GM23338 (cell line): ENCODE data around the gene RBM48. TPM values are rescaled to one million over a fixed set of nuclear protein-coding genes. Genes with fewer than 3 reads are reported as not detected.

Source experiments
- ATAC-seq: fragments of 200-7000 bp; cut with Tn5 transposase; 3 replicates; pipeline ENCODE4 v1.9.1; 2020
- DNase-seq: peaks from one replicate; pipeline ENCODE4 v3.0.0-alpha.2; 2015; ENCODE audit warnings: low spot score
- H2AFZ ChIP-seq: fragments of 200-600 bp; sonication (generic); 2 replicates; pipeline ENCODE4 v1.8.0; 2016; ENCODE audit warnings: antibody characterized with exemption, mild to moderate bottlenecking, moderate library complexity
- H3F3A ChIP-seq: fragments of 200-600 bp; sonication (generic); replicated peaks from 2 replicates; pipeline ENCODE4 v1.8.0; 2017; ENCODE audit warnings: antibody characterized with exemption, mixed run types, low read depth
- H3K27ac ChIP-seq: fragments of 200-600 bp; sonication (generic); 2 replicates; pipeline ENCODE4 v1.6.1; 2016; ENCODE audit warnings: low read depth
- H3K27me3 ChIP-seq: fragments of 200-600 bp; sonication (generic); 2 replicates; pipeline ENCODE4 v1.8.0; 2016; ENCODE audit warnings: mild to moderate bottlenecking, mixed run types, moderate library complexity; ENCODE audit not compliant: insufficient read depth
- H3K36me3 ChIP-seq: fragments of 200-600 bp; sonication (generic); 2 replicates; pipeline ENCODE4 v1.8.0; 2016; ENCODE audit warnings: mild to moderate bottlenecking; ENCODE audit not compliant: insufficient read depth
- H3K4me1 ChIP-seq: fragments of 200-600 bp; sonication (generic); 2 replicates; pipeline ENCODE4 v1.8.0; 2016; ENCODE audit warnings: mild to moderate bottlenecking, moderate library complexity; ENCODE audit not compliant: insufficient read depth
- H3K4me2 ChIP-seq: fragments of 200-600 bp; sonication (generic); 2 replicates; pipeline ENCODE4 v1.7.1; 2017; ENCODE audit warnings: mixed run types
- H3K4me3 ChIP-seq: fragments of 200-600 bp; sonication (generic); 2 replicates; pipeline ENCODE4 v1.6.1; 2016; ENCODE audit warnings: mixed run types
- H3K79me2 ChIP-seq: fragments of 200-600 bp; sonication (generic); replicated peaks from 2 replicates; pipeline ENCODE4 v1.8.0; 2017; ENCODE audit warnings: mild to moderate bottlenecking; ENCODE audit not compliant: insufficient read depth
- H3K9me2 ChIP-seq: fragments of 200-600 bp; sonication (generic); 2 replicates; pipeline ENCODE4 v1.8.0; 2017; ENCODE audit not compliant: insufficient read depth
- H4K20me1 ChIP-seq: fragments of 200-600 bp; sonication (generic); replicated peaks from 2 replicates; pipeline ENCODE4 v1.8.0; 2017; ENCODE audit warnings: mild to moderate bottlenecking; ENCODE audit not compliant: insufficient read depth
- H3K27ac Mint-ChIP-seq: 2 replicates; pipeline ENCODE4 v1.8.0; 2020; ENCODE audit warnings: inconsistent platforms, mild to moderate bottlenecking, moderate library complexity, mixed read lengths
- H3K27me3 Mint-ChIP-seq: 3 replicates; pipeline ENCODE4 v1.8.0; 2022; ENCODE audit warnings: low read depth, mild to moderate bottlenecking, moderate library complexity, mixed read lengths, inconsistent platforms; ENCODE audit not compliant: insufficient read depth, poor library complexity
- H3K36me3 Mint-ChIP-seq: 3 replicates; pipeline ENCODE4 v1.8.0; 2021; ENCODE audit warnings: low read depth, mild to moderate bottlenecking, inconsistent platforms, moderate library complexity, mixed read lengths
- H3K4me1 Mint-ChIP-seq: 3 replicates; pipeline ENCODE4 v1.8.0; 2020; ENCODE audit warnings: mild to moderate bottlenecking, inconsistent platforms, mixed read lengths
- H3K4me3 Mint-ChIP-seq: 3 replicates; pipeline ENCODE4 v1.8.0; 2021; ENCODE audit warnings: moderate library complexity, mild to moderate bottlenecking, inconsistent platforms, mixed read lengths
- H3K9me3 Mint-ChIP-seq: 3 replicates; pipeline ENCODE4 v1.8.0; 2020; ENCODE audit warnings: moderate library complexity, mild to moderate bottlenecking, inconsistent platforms, mixed read lengths
- CREB1 ChIP-seq: fragments of 250-450 bp; sonication (Bioruptor Pico); IDR thresholded peaks from 2 replicates; pipeline ENCODE4 v1.5.0; 2020; ENCODE audit warnings: low read depth, mild to moderate bottlenecking, moderate library complexity
- EZH2 ChIP-seq: fragments of 200-600 bp; sonication (generic); IDR thresholded peaks from one replicate; pipeline ENCODE4 v1.8.0; 2017; ENCODE audit warnings: antibody characterized with exemption, mild to moderate bottlenecking, low read depth; ENCODE audit not compliant: unreplicated experiment
- JUNB ChIP-seq: IDR thresholded peaks from one replicate; pipeline ENCODE4 v1.6.1; 2016; ENCODE audit warnings: antibody characterized with exemption; ENCODE audit not compliant: unreplicated experiment
- NANOG ChIP-seq: IDR thresholded peaks from 2 replicates; pipeline ENCODE4 v1.6.1; 2016; ENCODE audit warnings: antibody characterized with exemption, borderline replicate concordance
- POLR2AphosphoS5 ChIP-seq: IDR thresholded peaks from 2 replicates; pipeline ENCODE4 v1.6.1; 2016; ENCODE audit warnings: antibody characterized with exemption, low read depth
- ZNF114 ChIP-seq: fragments of 250-450 bp; sonication (Bioruptor Pico); IDR thresholded peaks from 2 replicates; pipeline ENCODE4 v1.5.0; 2020; ENCODE audit warnings: mild to moderate bottlenecking, moderate library complexity
- ZNF331 ChIP-seq: fragments of 250-450 bp; sonication (Bioruptor Pico); IDR thresholded peaks from 2 replicates; pipeline ENCODE4 v1.5.0; 2020; ENCODE audit warnings: low read depth, mild to moderate bottlenecking, moderate library complexity
- polyA plus RNA-seq: library from polyadenylated mRNA; unstranded; fragments of >200 nt; fragmentation: Nextera tagmentation; extraction: Ambion mirVana; gene quantifications from 2 replicates; pipeline ENCODE4 v1.2.1, GENCODE V29; 2016
- total RNA-seq: library from RNA; depleted of rRNA; stranded (reverse); fragments of >200 nt; shearing (Covaris generic); gene quantifications from 2 replicates; pipeline ENCODE4 v1.2.3, GENCODE V29; 2014
- TF ChIP-seq, protein P1 (sequence below), 2 experiments: fragments of 200-600 bp in 1 of 2; sonication (generic) in 1 of 2; conservative IDR thresholded peaks; 2 replicates each; pipeline versions ENCODE4 v1.5.1 to v1.6.1; 2016 to 2017; ENCODE audit warnings: antibody characterized with exemption in 2 of 2, low read depth in 2 of 2, mild to moderate bottlenecking in 2 of 2, moderate library complexity in 1 of 2
- TF ChIP-seq, protein P2 (sequence below): IDR thresholded peaks from one replicate; pipeline ENCODE4 v1.6.1; 2018; ENCODE audit warnings: antibody characterized with exemption; ENCODE audit not compliant: unreplicated experiment
- TF ChIP-seq, protein P3 (sequence below): IDR thresholded peaks from 2 replicates; pipeline ENCODE4 v1.6.1; 2016; ENCODE audit warnings: antibody characterized with exemption

The RBM48 gene
- total and polyA plus RNA-seq, 2 experiments from 2014 or later, result 8.8 to 11.1 TPM

DNA sequence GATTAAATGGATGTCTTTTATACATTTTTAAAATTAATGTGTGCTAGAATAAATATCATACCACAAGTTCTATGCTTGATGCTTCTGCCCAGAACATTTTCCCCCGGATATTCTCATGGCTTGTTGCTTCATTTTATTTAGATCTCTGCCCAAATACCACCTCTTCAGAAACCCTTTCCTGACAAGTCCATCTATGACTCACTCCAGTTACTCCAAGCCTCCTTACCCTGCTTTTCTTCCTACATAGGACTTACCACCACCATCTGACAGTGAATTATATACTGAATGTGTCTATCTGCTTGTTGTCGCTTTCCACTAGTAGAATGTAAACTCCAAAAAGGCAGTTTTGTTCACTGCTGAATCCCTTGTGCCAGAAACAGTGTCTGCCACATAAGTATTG is 31.7 kb upstream of the RBM48 start:
- ATAC-seq (no peak), DNase-seq (no peak)
- Mint-ChIP-seq H3K4me1 (no peaks in the 10 kb centered on the region), H3K4me3 (no peak overlapping the region), H3K36me3 (peaks cover 34% of the 10 kb centered on the region; the same call in 2 of the 3 replicates), H3K9me3 (no peaks in the 10 kb centered on the region), H3K27ac (no peak overlapping the region), H3K27me3 (peaks cover 3% of the 10 kb centered on the region)
- Histone ChIP-seq H3K9me2 (no peaks in the 10 kb centered on the region), H3K36me3 (peaks cover 27% of the 10 kb centered on the region), H3K4me1 (no peaks in the 10 kb centered on the region), H3K4me2 (no peak overlapping the region), H3K27ac (no peak overlapping the region), H3K79me2 (no peaks in the 10 kb centered on the region), H4K20me1 (no peaks in the 10 kb centered on the region), H3K4me3 (no peak overlapping the region), H3F3A (no peaks in the 10 kb centered on the region), H3K27me3 (no peaks in the 10 kb centered on the region), H2AFZ (no peak overlapping the region)
- no peak for TF ChIP-seq ZNF331 (CRISPR knock-in tag)

DNA sequence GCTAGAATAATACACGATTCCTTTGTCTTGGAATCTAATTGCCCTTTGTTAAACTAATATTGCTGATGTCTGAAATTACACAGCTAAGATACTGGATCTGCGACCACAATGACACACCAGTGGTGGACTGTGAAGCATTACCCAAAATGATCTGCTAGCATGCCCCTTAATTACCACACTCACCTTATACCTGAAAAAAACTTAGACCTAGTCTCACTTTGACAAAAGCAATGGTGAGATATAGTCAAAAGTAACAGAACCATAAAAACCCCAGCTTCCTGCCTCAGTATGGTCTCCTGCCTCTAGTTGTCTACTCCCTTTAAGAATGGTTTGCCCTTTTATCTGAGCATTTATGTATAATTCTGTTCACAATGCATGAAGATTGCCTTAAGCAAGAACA is 30.0 kb upstream of the RBM48 start:
- Histone ChIP-seq H3K36me3 (peaks cover 30% of the 10 kb centered on the region), H3K27ac (no peak overlapping the region), H3K4me2 (no peak overlapping the region), H3F3A (no peaks in the 10 kb centered on the region), H4K20me1 (no peaks in the 10 kb centered on the region), H3K4me1 (no peaks in the 10 kb centered on the region), H2AFZ (no peak overlapping the region), H3K27me3 (no peaks in the 10 kb centered on the region), H3K4me3 (no peak overlapping the region), H3K9me2 (no peaks in the 10 kb centered on the region), H3K79me2 (no peaks in the 10 kb centered on the region)
- TF ChIP-seq, protein P1, sequence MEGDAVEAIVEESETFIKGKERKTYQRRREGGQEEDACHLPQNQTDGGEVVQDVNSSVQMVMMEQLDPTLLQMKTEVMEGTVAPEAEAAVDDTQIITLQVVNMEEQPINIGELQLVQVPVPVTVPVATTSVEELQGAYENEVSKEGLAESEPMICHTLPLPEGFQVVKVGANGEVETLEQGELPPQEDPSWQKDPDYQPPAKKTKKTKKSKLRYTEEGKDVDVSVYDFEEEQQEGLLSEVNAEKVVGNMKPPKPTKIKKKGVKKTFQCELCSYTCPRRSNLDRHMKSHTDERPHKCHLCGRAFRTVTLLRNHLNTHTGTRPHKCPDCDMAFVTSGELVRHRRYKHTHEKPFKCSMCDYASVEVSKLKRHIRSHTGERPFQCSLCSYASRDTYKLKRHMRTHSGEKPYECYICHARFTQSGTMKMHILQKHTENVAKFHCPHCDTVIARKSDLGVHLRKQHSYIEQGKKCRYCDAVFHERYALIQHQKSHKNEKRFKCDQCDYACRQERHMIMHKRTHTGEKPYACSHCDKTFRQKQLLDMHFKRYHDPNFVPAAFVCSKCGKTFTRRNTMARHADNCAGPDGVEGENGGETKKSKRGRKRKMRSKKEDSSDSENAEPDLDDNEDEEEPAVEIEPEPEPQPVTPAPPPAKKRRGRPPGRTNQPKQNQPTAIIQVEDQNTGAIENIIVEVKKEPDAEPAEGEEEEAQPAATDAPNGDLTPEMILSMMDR (conservative IDR thresholded peaks at IDR 0.05; ENCODE audit: low read depth in 2 of 2), result no peak
- TF ChIP-seq NANOG (no peak), CREB1 (CRISPR knock-in tag) (no peak), JUNB (no peak)
- Mint-ChIP-seq H3K9me3 (no peaks in the 10 kb centered on the region), H3K27ac (no peak overlapping the region), H3K4me1 (no peaks in the 10 kb centered on the region), H3K4me3 (no peak overlapping the region), H3K36me3 (peaks cover 26% of the 10 kb centered on the region; the same call in 2 of the 3 replicates), H3K27me3 (peaks cover 3% of the 10 kb centered on the region)
- DNase-seq, result no peak
- no peak for ATAC-seq

DNA sequence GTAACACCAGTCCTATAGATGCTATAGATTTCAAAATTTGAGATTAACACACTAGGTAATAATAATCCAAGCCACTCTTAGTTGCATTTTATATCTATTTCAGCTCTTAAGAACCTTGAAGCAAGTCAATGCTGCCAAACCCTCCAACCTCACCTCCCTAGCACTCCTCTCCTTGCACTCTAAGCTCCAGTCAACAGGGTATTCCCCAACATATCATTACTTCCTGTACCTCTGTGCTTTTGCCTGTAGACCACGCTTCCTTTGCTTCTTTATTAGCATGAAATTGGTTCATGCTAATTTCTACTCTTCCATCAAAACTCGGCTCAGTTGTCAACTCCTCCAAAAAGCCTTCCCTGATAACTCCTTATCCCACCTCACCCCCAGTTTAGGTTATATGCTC is 24.8 kb upstream of the RBM48 start:
- Histone ChIP-seq H3K4me3 (no peak overlapping the region), H3K4me2 (no peak overlapping the region), H2AFZ (no peak overlapping the region), H3K4me1 (no peaks in the 10 kb centered on the region), H3K27me3 (no peaks in the 10 kb centered on the region), H3K27ac (no peak overlapping the region), H3K79me2 (no peaks in the 10 kb centered on the region), H3F3A (no peaks in the 10 kb centered on the region), H4K20me1 (no peaks in the 10 kb centered on the region), H3K9me2 (no peaks in the 10 kb centered on the region), H3K36me3 (peaks cover 33% of the 10 kb centered on the region)
- Mint-ChIP-seq H3K36me3 (peaks cover 28% of the 10 kb centered on the region; the same call in 2 of the 3 replicates), H3K4me1 (no peaks in the 10 kb centered on the region), H3K27me3 (no peaks in the 10 kb centered on the region), H3K27ac (no peak overlapping the region), H3K4me3 (no peak overlapping the region), H3K9me3 (no peaks in the 10 kb centered on the region)
- ATAC-seq (no peak), DNase-seq (no peak)
- TF ChIP-seq ZNF114 (CRISPR knock-in tag) (no peak), CREB1 (CRISPR knock-in tag) (no peak), EZH2 (no peak), POLR2AphosphoS5 (no peak), NANOG (no peak)
- TF ChIP-seq, protein P1 (conservative IDR thresholded peaks at IDR 0.05; ENCODE audit: low read depth in 2 of 2), result no peak
- TF ChIP-seq, protein P2, sequence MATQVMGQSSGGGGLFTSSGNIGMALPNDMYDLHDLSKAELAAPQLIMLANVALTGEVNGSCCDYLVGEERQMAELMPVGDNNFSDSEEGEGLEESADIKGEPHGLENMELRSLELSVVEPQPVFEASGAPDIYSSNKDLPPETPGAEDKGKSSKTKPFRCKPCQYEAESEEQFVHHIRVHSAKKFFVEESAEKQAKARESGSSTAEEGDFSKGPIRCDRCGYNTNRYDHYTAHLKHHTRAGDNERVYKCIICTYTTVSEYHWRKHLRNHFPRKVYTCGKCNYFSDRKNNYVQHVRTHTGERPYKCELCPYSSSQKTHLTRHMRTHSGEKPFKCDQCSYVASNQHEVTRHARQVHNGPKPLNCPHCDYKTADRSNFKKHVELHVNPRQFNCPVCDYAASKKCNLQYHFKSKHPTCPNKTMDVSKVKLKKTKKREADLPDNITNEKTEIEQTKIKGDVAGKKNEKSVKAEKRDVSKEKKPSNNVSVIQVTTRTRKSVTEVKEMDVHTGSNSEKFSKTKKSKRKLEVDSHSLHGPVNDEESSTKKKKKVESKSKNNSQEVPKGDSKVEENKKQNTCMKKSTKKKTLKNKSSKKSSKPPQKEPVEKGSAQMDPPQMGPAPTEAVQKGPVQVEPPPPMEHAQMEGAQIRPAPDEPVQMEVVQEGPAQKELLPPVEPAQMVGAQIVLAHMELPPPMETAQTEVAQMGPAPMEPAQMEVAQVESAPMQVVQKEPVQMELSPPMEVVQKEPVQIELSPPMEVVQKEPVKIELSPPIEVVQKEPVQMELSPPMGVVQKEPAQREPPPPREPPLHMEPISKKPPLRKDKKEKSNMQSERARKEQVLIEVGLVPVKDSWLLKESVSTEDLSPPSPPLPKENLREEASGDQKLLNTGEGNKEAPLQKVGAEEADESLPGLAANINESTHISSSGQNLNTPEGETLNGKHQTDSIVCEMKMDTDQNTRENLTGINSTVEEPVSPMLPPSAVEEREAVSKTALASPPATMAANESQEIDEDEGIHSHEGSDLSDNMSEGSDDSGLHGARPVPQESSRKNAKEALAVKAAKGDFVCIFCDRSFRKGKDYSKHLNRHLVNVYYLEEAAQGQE, result no peak
- TF ChIP-seq, protein P3, sequence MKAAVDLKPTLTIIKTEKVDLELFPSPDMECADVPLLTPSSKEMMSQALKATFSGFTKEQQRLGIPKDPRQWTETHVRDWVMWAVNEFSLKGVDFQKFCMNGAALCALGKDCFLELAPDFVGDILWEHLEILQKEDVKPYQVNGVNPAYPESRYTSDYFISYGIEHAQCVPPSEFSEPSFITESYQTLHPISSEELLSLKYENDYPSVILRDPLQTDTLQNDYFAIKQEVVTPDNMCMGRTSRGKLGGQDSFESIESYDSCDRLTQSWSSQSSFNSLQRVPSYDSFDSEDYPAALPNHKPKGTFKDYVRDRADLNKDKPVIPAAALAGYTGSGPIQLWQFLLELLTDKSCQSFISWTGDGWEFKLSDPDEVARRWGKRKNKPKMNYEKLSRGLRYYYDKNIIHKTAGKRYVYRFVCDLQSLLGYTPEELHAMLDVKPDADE, result no peak
